ENCODE results near the gene CENPV.
"Not testable (repeated sequence)": the region's sequence is repeated elsewhere in the genome, so short reads cannot be mapped to it uniquely, and the experiment has no call there.

CENPV gene

GRCh38 chr17:16313139-16314090 is 39.9 kb downstream of the CENPV start:
- no peak for DNase-seq (ENCODE audit: low read depth in 1 of 2, low spot score in 1 of 2)

GRCh38 chr17:16312061-16312460 is 41.2 kb downstream of the CENPV start:
- DNase-seq (ENCODE audit: low read depth in 1 of 2, low spot score in 1 of 2) = not testable (repeated sequence)

DNA sequence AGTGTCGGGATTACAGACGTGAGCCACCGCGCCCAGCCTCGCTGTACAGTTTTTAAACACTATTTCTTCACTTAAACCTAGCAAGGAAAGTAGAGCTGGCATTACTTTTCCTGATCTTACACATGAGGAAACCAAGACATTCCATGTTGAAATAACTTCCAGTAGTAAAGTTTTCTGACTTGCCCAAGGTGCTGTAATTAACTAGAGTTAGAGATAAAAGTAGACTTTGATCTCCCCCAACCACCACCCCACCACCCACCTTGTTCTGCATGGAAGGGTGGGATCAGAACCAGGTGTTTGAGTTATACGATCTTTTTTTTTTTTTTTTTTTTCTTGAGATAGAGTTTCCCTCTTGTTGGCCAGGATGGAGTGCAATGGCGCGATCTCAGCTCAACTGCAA is 47.1 kb downstream of the CENPV start:
- no peak for DNase-seq (ENCODE audit: low read depth in 1 of 2, low spot score in 1 of 2)

DNA sequence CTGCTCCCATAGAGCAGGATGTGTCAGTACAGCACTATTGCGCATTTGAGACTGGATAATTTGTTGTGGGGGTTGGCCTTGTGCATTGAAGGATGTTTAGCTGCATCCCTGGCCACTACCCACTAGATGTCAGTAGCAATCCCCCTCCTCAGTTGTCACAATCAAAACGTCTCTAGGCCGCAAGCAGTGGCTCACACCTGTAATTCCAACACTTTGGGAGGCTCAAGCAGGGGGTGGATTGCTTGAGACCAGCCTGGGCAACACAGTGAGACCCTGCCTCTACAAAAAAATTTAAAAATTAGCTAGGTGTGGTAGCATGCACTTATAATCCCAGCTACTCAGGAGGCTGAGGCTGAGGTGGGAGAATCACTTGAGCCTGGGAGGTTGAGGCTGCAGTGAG is 48.4 kb downstream of the CENPV start:
- DNase-seq (ENCODE audit: low read depth in 1 of 2, low spot score in 1 of 2) = no peak

DNA sequence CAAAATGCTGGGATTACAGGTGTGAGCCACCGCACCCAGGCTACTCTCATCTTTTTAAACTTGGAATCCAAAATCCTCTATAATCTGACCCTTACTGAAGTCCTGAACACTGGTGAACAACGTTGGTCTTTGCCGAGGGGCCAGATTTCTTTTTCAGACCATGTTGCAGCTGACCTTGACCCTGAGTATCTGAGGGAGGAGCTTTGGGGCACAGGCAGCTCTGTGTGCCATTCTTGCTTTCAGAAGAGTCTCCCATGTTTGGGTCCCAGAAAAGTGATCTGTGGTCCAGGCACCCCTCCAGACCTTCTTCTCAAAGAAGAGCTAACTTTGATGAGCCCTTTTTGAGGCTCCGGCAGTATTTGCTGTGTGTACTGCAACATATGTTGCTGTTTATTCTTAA is 50.4 kb downstream of the CENPV start:
- no peak for DNase-seq (ENCODE audit: low read depth in 1 of 2, low spot score in 1 of 2)

DNA sequence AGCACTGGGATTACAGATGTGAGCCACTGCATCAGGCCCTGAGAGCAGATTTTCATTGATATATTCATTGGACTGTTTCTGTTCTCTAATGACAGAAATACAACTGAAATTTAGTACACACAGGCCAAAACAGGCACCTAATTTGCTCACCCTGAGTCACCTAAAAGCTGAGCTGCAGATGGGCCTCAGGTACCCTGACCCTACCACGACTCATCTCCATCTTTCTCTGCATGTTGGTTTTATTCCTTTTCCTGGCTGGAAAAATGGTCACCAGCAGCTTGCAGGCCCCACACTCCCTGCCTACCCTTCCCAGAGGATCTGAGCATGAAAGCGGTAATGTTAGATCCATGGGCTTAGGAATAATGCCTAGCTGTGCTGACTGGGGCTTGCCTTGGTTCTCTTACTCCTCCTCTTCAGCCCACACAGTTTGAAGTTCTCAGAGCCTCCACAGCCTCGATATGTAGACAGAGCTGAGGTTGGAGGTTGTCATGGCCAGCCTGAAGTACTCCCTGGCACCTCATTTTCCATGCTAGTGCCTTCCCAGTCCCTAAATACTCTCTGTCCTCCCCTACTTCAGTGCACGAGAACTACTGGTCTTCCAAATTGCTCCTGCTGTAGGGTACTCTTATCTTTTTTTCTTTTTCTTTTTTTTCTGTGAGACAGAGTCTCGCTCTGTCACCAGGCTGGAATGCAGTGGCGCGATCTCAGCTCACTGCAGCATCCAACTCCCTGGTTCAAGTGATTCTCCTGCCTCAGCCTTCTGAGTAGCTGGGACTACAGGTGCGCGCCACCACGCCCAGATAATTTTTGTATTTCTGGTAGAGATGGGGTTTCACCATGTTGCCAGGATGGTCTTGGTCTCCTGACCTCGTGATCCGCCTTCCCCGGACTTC is 51.1 kb downstream of the CENPV start:
- DNase-seq (ENCODE audit: low read depth in 1 of 2, low spot score in 1 of 2) = no peak

GRCh38 chr17:16300554-16300953 is 52.7 kb downstream of the CENPV start:
- no peak for DNase-seq (ENCODE audit: low read depth in 1 of 2, low spot score in 1 of 2)

DNA sequence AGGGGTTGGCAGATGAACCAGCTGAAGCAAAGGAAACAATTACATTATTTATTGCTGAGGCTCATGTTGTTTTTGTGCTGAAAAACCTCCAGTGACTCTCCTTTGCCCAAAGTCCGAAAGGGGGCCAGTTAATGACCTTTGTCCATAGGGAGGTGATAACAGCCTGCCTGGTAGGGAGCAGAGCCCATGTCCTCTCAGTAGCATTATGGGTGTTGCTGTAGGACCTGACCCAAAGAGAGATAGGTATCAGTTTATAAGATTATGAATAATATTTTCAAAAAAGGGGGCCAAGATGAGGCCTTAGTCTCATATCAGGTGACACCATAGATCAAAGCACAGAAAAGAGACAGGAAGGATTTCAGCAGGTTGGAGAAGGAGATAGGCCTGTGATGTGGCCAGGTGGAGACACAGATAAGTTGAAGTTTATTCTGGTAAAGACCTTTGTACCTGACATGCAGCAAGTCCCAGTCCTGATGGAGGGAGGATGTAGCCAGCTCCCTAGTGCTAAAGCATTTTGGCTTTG is 55.1 kb downstream of the CENPV start:
- no peak for DNase-seq (ENCODE audit: low read depth in 1 of 2, low spot score in 1 of 2)

DNA sequence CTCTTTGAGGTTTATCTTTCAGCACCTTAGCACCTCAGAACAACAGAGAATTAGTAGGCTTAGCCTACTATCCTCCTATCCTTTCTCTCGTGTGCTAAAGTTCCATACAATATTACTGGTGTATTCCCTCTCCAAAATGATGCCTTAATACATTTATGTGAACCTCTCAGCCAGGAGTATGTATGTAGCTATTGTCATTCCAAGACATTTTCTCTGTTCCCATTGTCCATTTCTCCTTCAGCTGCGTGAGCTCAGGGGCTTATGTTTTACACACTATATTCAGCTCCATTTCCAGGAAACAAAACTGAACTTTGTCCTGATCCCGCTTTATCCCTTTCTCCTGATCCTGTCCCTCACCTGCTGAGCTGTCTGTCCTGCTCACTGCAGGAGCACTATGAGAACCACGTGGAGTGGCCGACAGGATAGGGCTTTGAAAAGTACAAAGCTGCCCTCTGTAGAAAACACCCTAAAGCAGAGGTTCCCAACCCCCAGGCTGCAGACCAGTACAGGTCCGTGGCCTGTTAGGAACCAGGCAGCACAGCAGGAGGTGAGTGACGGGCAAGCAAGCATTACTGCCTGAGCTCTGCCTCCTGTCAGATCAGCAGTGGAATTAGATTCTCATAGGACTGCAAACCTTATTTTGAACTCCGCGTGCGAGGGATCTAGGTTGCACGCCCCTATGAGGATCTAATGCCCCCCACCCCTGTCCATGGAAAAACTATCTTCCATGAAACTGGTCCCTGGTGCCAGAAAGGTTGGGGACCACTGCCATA is 55.7 kb downstream of the CENPV start:
- no peak for DNase-seq (ENCODE audit: low read depth in 1 of 2, low spot score in 1 of 2)

- not testable (repeated sequence) for DNase-seq (ENCODE audit: low read depth in 1 of 2, low spot score in 1 of 2)
These were observed 57.2 kb downstream of the CENPV start for GRCh38 chr17:16296072-16296471.

DNA sequence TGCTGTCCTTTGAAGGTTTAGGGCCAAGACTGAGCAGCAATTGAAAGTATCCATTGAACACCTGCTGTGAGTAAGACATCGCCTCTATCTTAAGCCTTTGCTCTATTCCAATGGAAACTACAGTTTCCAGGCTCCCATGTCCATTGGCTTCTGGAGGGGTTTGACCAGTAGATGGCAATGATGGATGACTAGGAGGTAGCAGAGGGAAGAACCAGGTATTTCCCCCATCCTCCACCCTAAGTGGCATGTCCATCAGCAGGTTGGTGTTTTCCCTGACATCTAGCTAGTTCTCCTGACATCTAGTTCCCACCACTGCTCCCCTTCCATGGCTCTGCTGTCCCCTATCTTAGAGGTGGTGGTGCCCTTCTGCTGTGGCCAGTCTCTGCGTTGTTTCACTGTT is 58.7 kb downstream of the CENPV start:
- DNase-seq (ENCODE audit: low read depth in 1 of 2, low spot score in 1 of 2) = no peak

- DNase-seq (ENCODE audit: low read depth in 1 of 2, low spot score in 1 of 2) = no peak
These were observed 59.3 kb downstream of the CENPV start for GRCh38 chr17:16293931-16294330.

Measured in stimulated activated CD4-positive, alpha-beta T cell treated with anti-CD3 and anti-CD28 coated beads, Interleukin-15, amount 100 ng/mL, for 1 hour (primary cell).